ENCODE results near the gene MBOAT2. TPM values are rescaled to one million over a fixed set of nuclear protein-coding genes. Genes with fewer than 3 reads are reported as not detected.
A peak's percentile ranks its signal among the peaks of the same experiment; 100 is the strongest.

MBOAT2 gene
- total and polyA plus RNA-seq, 2 experiments from 2014 or later, result 38.2 to 58.3 TPM

- H3K4me1 ChIP-seq (ENCODE audit: low read depth), result peaks cover 3% of the 10 kb centered on the region
- TF ChIP-seq, protein P1, sequence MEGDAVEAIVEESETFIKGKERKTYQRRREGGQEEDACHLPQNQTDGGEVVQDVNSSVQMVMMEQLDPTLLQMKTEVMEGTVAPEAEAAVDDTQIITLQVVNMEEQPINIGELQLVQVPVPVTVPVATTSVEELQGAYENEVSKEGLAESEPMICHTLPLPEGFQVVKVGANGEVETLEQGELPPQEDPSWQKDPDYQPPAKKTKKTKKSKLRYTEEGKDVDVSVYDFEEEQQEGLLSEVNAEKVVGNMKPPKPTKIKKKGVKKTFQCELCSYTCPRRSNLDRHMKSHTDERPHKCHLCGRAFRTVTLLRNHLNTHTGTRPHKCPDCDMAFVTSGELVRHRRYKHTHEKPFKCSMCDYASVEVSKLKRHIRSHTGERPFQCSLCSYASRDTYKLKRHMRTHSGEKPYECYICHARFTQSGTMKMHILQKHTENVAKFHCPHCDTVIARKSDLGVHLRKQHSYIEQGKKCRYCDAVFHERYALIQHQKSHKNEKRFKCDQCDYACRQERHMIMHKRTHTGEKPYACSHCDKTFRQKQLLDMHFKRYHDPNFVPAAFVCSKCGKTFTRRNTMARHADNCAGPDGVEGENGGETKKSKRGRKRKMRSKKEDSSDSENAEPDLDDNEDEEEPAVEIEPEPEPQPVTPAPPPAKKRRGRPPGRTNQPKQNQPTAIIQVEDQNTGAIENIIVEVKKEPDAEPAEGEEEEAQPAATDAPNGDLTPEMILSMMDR (IDR thresholded peaks at IDR 0.05; ENCODE audit: low read depth, low read length), result no peak
- no peak overlapping the region for H3K27ac ChIP-seq
Observed at GRCh38 chr2:8885449-8886201, 117.9 kb downstream of the MBOAT2 start.

GRCh38 chr2:8884812-8885211 lies 118.7 kb downstream of the MBOAT2 start:
- Histone ChIP-seq H3K4me3 (no peak overlapping the region), H3K36me3 (no peaks in the 10 kb centered on the region), H3K9me3 (ENCODE audit: low read depth) (no peaks in the 10 kb centered on the region), H3K27ac (no peak overlapping the region), H3K4me1 (ENCODE audit: low read depth) (peaks cover 3% of the 10 kb centered on the region), H3K27me3 (no peaks in the 10 kb centered on the region)
- TF ChIP-seq, protein P1 (IDR thresholded peaks at IDR 0.05; ENCODE audit: low read depth, low read length), result no peak
- no peak for DNase-seq (ENCODE audit: low read depth in 1 of 2, low spot score in 1 of 2)

More at GRCh38 chr2:8885449-8886201, 117.9 kb downstream of the MBOAT2 start:
- H3K36me3 ChIP-seq, result no peaks in the 10 kb centered on the region
- H3K27me3 ChIP-seq, result no peaks in the 10 kb centered on the region
- DNase-seq (ENCODE audit: low read depth in 1 of 2, low spot score in 1 of 2), result no peak
- no peaks in the 10 kb centered on the region for H3K9me3 ChIP-seq (ENCODE audit: low read depth)
- no peak overlapping the region for H3K4me3 ChIP-seq

DNA sequence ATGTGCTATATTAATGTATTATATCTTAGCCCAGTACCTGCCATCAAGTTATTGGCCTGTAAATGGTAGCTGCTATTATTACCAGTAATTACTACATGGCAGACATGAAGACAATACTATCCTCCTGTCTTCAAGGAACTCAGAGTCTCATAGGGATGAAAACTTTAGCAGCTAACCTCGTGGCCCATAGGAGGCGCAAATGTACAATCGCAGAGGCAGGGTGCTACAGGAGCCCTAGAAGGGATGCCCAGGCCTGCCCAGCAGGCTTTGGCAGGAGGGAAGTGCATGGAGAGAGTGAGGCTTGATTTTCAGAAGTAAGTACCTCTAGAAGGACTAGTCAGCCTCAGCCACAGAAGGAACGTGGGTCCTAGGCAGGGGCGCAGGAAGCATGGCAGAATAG lies 121.4 kb downstream of the MBOAT2 start:
- Histone ChIP-seq H3K27me3 (no peaks in the 10 kb centered on the region), H3K4me1 (ENCODE audit: low read depth) (no peaks in the 10 kb centered on the region), H3K9me3 (ENCODE audit: low read depth) (no peaks in the 10 kb centered on the region), H3K27ac (no peak overlapping the region), H3K4me3 (no peak overlapping the region), H3K36me3 (no peaks in the 10 kb centered on the region)
- TF ChIP-seq, protein P1 (IDR thresholded peaks at IDR 0.05; ENCODE audit: low read depth, low read length), result peak; percentile 48
- peak; percentile 47 to 58 for DNase-seq (ENCODE audit: low read depth in 1 of 2, low spot score in 1 of 2)

GRCh38 chr2:8877894-8878293 lies 125.6 kb downstream of the MBOAT2 start:
- no peak for DNase-seq (ENCODE audit: low read depth in 1 of 2, low spot score in 1 of 2)
- H3K27me3 ChIP-seq, result no peaks in the 10 kb centered on the region
- no peak overlapping the region for H3K4me3 ChIP-seq
- TF ChIP-seq, protein P1 (IDR thresholded peaks at IDR 0.05; ENCODE audit: low read depth, low read length), result no peak
- no peaks in the 10 kb centered on the region for H3K36me3 ChIP-seq
- H3K4me1 ChIP-seq (ENCODE audit: low read depth), result no peaks in the 10 kb centered on the region
- H3K9me3 ChIP-seq (ENCODE audit: low read depth), result no peaks in the 10 kb centered on the region
- no peak overlapping the region for H3K27ac ChIP-seq

DNA sequence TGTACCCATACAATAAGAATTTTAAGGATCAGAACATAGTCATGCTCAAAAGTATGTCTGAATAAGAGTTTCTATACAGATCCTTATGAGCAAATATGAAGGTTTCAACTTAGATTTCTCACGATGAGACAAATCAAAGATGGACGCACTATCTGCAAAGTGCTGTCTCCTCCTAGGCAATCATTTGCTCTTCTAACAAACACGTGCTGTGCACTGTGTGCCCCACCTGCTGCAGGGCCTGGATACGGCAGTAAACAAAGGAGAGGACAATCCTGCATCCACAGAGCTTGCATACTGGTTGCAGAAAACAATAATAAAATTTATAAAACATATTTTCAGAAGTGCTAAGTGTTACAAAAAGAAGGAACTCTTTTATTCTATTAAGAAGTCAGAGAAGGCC lies 126.2 kb downstream of the MBOAT2 start:
- H3K27ac ChIP-seq, result no peak overlapping the region

More for the DNA sequence above, 126.2 kb downstream of the MBOAT2 start:
- no peaks in the 10 kb centered on the region for H3K4me1 ChIP-seq (ENCODE audit: low read depth)
- no peaks in the 10 kb centered on the region for H3K27me3 ChIP-seq
- DNase-seq (ENCODE audit: low read depth in 1 of 2, low spot score in 1 of 2), result no peak
- TF ChIP-seq, protein P1 (IDR thresholded peaks at IDR 0.05; ENCODE audit: low read depth, low read length), result no peak
- H3K36me3 ChIP-seq, result no peaks in the 10 kb centered on the region
- no peak overlapping the region for H3K4me3 ChIP-seq
- H3K9me3 ChIP-seq (ENCODE audit: low read depth), result no peaks in the 10 kb centered on the region

Measured in cardiac muscle cell (in vitro differentiated cells and primary cell).